AG04450 (cell line): ENCODE measurements around the gene APOLD1. TPM values are rescaled to one million over a fixed set of nuclear protein-coding genes. Genes with fewer than 3 reads are reported as not detected.

Experiments used
- CTCF ChIA-PET: fragments of 300-600, 350-600 bp; formaldehyde crosslinking; extraction: SDS; loops from one replicate; lab custom pipeline; 2022; ENCODE audit warnings: antibody characterized with exemption, inconsistent platforms; lab: Charles Lee
- POLR2A ChIA-PET: fragments of 350-600 bp; formaldehyde crosslinking; extraction: SDS; loops from one replicate; lab custom pipeline; 2021; ENCODE audit warnings: antibody characterized with exemption, inconsistent platforms; lab: Yijun Ruan, JAX
- DNase-seq: peaks from one replicate; pipeline ENCODE4 v3.0.0-alpha.2; 2011; ENCODE audit warnings: low read depth, low spot score
- H3K27ac ChIP-seq: one replicate; pipeline ENCODE4 v1.5.1; 2012; ENCODE audit warnings: low read depth, low read length, control low read depth
- H3K27me3 ChIP-seq: one replicate; pipeline ENCODE4 v1.6.0; 2012; ENCODE audit warnings: low read length; ENCODE audit not compliant: control insufficient read depth, insufficient read depth
- H3K4me3 ChIP-seq: 2 replicates; pipeline ENCODE4 v1.5.1; 2011; ENCODE audit warnings: mild to moderate bottlenecking, low read depth, low read length, control low read depth
- H3K9me3 ChIP-seq: 2 replicates; pipeline ENCODE4 v1.5.1; 2012; ENCODE audit warnings: low read length; ENCODE audit not compliant: control insufficient read depth, insufficient read depth
- polyA plus RNA-seq: library from polyadenylated mRNA; depleted of rRNA; stranded (reverse); fragments of >200 nt; gene quantifications from 2 replicates; pipeline ENCODE4 v1.2.3, GENCODE V29; 2011
- TF ChIP-seq, protein P1 (sequence below): IDR thresholded peaks from 2 replicates; pipeline ENCODE4 v1.5.1; 2011; ENCODE audit warnings: low read depth, low read length, control low read depth, inconsistent platforms

The APOLD1 gene
- polyA plus RNA-seq, 1 experiment: 2.6 TPM

DNA sequence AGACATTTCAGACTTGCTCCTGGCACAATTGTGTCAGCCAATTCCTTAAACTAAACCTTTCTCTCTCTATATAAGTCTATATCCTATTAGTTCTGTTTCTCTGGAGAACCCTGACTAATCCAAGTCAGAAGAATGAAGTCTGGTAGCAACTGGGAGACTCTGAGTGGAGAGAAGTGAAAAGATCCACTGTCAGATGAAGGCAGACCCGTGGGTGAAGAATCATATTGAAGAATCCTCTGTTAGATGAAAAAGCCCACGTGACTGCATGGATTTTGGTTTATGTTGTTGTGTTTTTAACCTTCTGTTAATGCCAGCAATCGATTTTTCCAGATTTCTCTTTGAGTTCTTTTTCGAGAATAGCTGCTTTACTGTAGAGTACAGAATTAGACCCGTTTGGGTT lies 29.5 kb upstream of the APOLD1 start:
- Histone ChIP-seq H3K27me3 (no peaks in the 10 kb centered on the region), H3K27ac (no peak overlapping the region), H3K9me3 (no peaks in the 10 kb centered on the region), H3K4me3 (no peak overlapping the region)
- TF ChIP-seq, protein P1, sequence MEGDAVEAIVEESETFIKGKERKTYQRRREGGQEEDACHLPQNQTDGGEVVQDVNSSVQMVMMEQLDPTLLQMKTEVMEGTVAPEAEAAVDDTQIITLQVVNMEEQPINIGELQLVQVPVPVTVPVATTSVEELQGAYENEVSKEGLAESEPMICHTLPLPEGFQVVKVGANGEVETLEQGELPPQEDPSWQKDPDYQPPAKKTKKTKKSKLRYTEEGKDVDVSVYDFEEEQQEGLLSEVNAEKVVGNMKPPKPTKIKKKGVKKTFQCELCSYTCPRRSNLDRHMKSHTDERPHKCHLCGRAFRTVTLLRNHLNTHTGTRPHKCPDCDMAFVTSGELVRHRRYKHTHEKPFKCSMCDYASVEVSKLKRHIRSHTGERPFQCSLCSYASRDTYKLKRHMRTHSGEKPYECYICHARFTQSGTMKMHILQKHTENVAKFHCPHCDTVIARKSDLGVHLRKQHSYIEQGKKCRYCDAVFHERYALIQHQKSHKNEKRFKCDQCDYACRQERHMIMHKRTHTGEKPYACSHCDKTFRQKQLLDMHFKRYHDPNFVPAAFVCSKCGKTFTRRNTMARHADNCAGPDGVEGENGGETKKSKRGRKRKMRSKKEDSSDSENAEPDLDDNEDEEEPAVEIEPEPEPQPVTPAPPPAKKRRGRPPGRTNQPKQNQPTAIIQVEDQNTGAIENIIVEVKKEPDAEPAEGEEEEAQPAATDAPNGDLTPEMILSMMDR: no peak
- POLR2A ChIA-PET: no interaction called here
- DNase-seq: no peak
- CTCF ChIA-PET: interaction anchor here (0.6 to 1.6 kb wide), 5 partner anchors 19 to 135 kb away, joined by 3 to 12 read pairs (median 3); partner anchors contain the start of gene GPRC5A

DNA sequence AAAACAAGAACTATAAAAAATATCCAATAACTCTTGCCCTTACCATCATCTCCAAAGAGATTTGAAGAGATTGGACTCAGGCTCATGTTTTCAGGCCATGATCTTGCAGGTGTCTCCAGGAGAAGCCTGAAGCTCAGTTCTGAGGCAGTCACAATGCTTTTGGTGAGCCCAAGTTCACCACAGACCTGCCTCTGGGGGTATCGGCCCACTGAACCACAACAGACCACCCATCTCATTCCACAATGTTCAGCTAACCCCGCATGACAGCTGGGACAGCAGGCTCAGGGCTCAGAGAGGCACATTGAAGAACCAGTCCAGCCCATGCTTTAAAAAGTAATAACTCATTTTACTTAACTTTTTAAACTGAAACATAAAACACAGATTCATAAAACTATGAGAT lies 28.3 kb upstream of the APOLD1 start:
- POLR2A ChIA-PET: no interaction called here
- CTCF ChIA-PET: interaction anchor here (1.1 to 1.6 kb wide), 3 partner anchors 20 to 134 kb away, joined by 3 to 12 read pairs (median 3); partner anchors contain the start of gene GPRC5A
- Histone ChIP-seq H3K4me3 (no peak overlapping the region), H3K27me3 (no peaks in the 10 kb centered on the region), H3K9me3 (no peaks in the 10 kb centered on the region), H3K27ac (no peak overlapping the region)
- no peak for DNase-seq
- TF ChIP-seq, protein P1: no peak

DNA sequence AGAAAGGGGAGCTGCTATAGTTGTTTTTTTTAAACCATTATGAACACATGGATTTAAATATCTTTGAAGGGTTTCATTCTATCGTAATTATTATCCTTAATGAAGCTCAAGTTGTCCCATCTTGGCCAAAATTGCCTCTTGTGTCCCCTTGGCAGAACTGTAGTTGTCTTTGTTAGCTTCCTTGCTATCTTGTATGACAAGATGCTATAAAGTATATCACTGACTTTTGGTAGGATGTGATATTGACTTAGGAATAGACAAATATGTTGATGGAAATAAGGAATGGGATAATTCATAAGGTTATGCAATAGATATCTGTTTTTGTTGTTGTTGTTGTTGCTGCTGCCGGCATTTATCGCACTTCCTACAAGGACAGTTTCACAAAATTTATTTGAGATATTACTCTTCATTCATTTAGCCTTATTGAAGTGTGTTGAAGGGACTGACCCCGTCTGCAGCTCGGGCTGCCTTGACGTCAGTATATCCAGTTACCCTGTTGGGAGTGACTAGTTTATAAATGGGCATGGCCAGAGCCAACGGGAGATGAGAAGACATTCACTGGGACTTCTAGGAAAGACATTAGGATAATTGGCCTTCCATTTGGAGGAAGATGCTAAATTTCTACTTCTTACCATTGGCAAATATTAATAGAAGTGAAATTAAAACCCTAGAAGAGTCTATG lies 26.1 kb upstream of the APOLD1 start:
- Histone ChIP-seq H3K27ac (no peak overlapping the region), H3K27me3 (no peaks in the 10 kb centered on the region), H3K4me3 (no peak overlapping the region), H3K9me3 (no peaks in the 10 kb centered on the region)
- POLR2A ChIA-PET: no interaction called here
- no peak for DNase-seq
- CTCF ChIA-PET: interaction anchor here (0.5 to 1.0 kb wide), 3 partner anchors 20 to 48 kb away, joined by 3 to 5 read pairs (median 3); no protein-coding TSS in a partner anchor
- TF ChIP-seq, protein P1: no peak

DNA sequence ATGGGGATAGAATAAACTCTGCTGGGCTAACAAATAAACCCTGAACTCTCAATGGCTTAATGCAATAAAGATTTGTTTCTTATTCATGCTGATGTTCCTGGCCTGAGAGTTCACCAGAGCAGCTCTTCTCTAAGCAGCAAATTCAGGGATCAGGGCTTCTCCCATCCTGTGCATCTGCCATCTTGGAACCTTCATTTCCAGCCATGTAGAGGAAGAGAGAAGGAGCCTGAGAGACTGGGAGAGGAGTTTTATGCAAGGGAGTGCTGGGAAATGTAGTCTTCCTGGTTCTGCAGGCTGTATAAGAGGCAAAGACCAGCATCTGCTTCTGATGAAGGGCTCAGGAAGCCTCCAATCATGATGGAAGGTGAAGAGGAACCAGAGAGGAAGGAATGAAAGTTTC lies 20.6 kb upstream of the APOLD1 start:
- CTCF ChIA-PET: no interaction called here
- no peaks in the 10 kb centered on the region for H3K9me3 ChIP-seq
- H3K27me3 ChIP-seq: no peaks in the 10 kb centered on the region
- DNase-seq: no peak
- TF ChIP-seq, protein P1: no peak
- no peak overlapping the region for H3K27ac ChIP-seq
- POLR2A ChIA-PET: no interaction called here
- H3K4me3 ChIP-seq: no peak overlapping the region

DNA sequence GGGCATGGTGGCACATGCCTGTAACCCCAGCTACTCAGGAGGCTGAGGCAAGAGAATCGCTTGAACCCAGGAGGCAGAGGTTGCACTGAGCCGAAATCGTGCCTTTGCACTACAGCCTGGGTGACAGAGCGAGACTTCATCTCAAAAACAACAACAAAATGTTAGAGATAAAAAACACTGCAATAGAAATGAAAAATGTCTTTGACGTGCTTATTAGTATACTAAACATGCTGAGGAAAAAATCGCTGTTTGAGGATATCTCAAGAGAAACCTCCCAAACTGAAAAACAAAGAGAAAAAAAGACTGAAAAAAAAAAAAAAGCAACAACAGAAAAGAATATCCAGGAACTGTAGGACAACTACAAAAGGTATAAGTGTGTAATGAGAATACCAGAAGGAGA lies 15.2 kb upstream of the APOLD1 start:
- TF ChIP-seq, protein P1: no peak
- DNase-seq: no peak

More for the DNA sequence above, 15.2 kb upstream of the APOLD1 start:
- CTCF ChIA-PET: no interaction called here
- no peaks in the 10 kb centered on the region for H3K27me3 ChIP-seq
- POLR2A ChIA-PET: interaction anchor here (0.6 kb wide), 1 partner anchor 17 kb away, joined by 5 read pairs; no protein-coding TSS in a partner anchor
- no peak overlapping the region for H3K4me3 ChIP-seq
- H3K9me3 ChIP-seq: no peaks in the 10 kb centered on the region; the same call in 1 of the 2 replicates
- H3K27ac ChIP-seq: no peak overlapping the region
